HepG2 (cell line): ENCODE data around the gene PSD4. TPM values are rescaled to one million over a fixed set of nuclear protein-coding genes. Genes with fewer than 3 reads are reported as not detected.

Source experiments
- ARNT ChIP-seq: fragments of 450-650 bp; IDR thresholded peaks from 2 replicates; pipeline ENCODE4 v1.6.1; 2017
- ELF4 ChIP-seq: sonication (generic); formaldehyde crosslinking; IDR thresholded peaks from 2 replicates; pipeline ENCODE4 v1.5.0; 2020; ENCODE audit warnings: missing genetic modification reagents, mild to moderate bottlenecking, moderate library complexity, borderline replicate concordance
- ETV6 ChIP-seq: sonication (generic); formaldehyde crosslinking; conservative IDR thresholded peaks from 2 replicates; pipeline ENCODE4 v1.4.0; 2020; ENCODE audit warnings: missing genetic modification reagents
- HMG20A ChIP-seq: IDR thresholded peaks from 2 replicates; pipeline ENCODE4 v1.6.1; 2016; ENCODE audit warnings: borderline replicate concordance
- HMGXB3 ChIP-seq: sonication (generic); formaldehyde crosslinking; IDR thresholded peaks from 2 replicates; pipeline ENCODE4 v1.4.0; 2020; ENCODE audit warnings: missing genetic modification reagents, borderline replicate concordance
- RELA ChIP-seq: sonication (generic); formaldehyde crosslinking; IDR thresholded peaks from 2 replicates; pipeline ENCODE4 v1.4.0; 2020; ENCODE audit warnings: missing genetic modification reagents
- SMAD9 ChIP-seq: sonication (generic); formaldehyde crosslinking; IDR thresholded peaks from 2 replicates; pipeline ENCODE4 v1.5.1; 2020; ENCODE audit warnings: mild to moderate bottlenecking, missing genetic modification reagents
- THAP7 ChIP-seq: sonication (generic); formaldehyde crosslinking; IDR thresholded peaks from 2 replicates; pipeline ENCODE4 v1.8.1; 2023; ENCODE audit warnings: mild to moderate bottlenecking, missing genetic modification reagents
- TOPORS ChIP-seq: sonication (generic); formaldehyde crosslinking; IDR thresholded peaks from 2 replicates; pipeline ENCODE4 v1.8.0; 2023; ENCODE audit warnings: mild to moderate bottlenecking, missing genetic modification reagents
- ZBTB38 ChIP-seq: sonication (generic); formaldehyde crosslinking; IDR thresholded peaks from 2 replicates; pipeline ENCODE4 v1.5.1; 2020; ENCODE audit warnings: mild to moderate bottlenecking, missing genetic modification reagents
- ZFY ChIP-seq: sonication (generic); formaldehyde crosslinking; IDR thresholded peaks from 2 replicates; pipeline ENCODE4 v1.4.0; 2020; ENCODE audit warnings: missing genetic modification reagents
- ZNF138 ChIP-seq: sonication (generic); formaldehyde crosslinking; IDR thresholded peaks from 2 replicates; pipeline ENCODE4 v1.5.0; 2020; ENCODE audit warnings: mild to moderate bottlenecking, low read depth, missing genetic modification reagents
- ZNF160 ChIP-seq: sonication (generic); formaldehyde crosslinking; IDR thresholded peaks from 2 replicates; pipeline ENCODE4 v1.8.0; 2022; ENCODE audit warnings: mild to moderate bottlenecking, inconsistent platforms, missing genetic modification reagents
- ZNF24 ChIP-seq: fragments of 450-650 bp; IDR thresholded peaks from 2 replicates; pipeline ENCODE4 v1.6.1; 2017; ENCODE audit warnings: antibody characterized with exemption, mild to moderate bottlenecking
- ZNF44 ChIP-seq: sonication (generic); formaldehyde crosslinking; IDR thresholded peaks from 2 replicates; pipeline ENCODE4 v1.5.1; 2020; ENCODE audit warnings: mild to moderate bottlenecking, missing genetic modification reagents
- ZNF562 ChIP-seq: sonication (generic); formaldehyde crosslinking; IDR thresholded peaks from 2 replicates; pipeline ENCODE4 v1.8.0; 2022; ENCODE audit warnings: missing genetic modification reagents, borderline replicate concordance
- ZNF768 ChIP-seq: sonication (generic); formaldehyde crosslinking; IDR thresholded peaks from 2 replicates; pipeline ENCODE4 v1.4.0; 2020; ENCODE audit warnings: missing genetic modification reagents
- ZNF83 ChIP-seq: sonication (generic); formaldehyde crosslinking; IDR thresholded peaks from 2 replicates; pipeline ENCODE4 v1.4.0; 2020; ENCODE audit warnings: missing genetic modification reagents, mild to moderate bottlenecking, borderline replicate concordance
- ZNF878 ChIP-seq: sonication (generic); formaldehyde crosslinking; IDR thresholded peaks from 2 replicates; pipeline ENCODE4 v1.8.1; 2023; ENCODE audit warnings: mild to moderate bottlenecking, missing genetic modification reagents, moderate library complexity
- ZSCAN20 ChIP-seq: sonication (generic); formaldehyde crosslinking; IDR thresholded peaks from 2 replicates; pipeline ENCODE4 v1.4.0; 2020; ENCODE audit warnings: missing genetic modification reagents, mild to moderate bottlenecking, borderline replicate concordance
- polyA plus RNA-seq, 8 experiments: library from polyadenylated mRNA; depleted of rRNA in 3 of 8; stranded (reverse) in 7 of 8; unstranded in 1 of 8; fragments of >200 nt; fragmentation: Illumina TruSeq in 4 of 8; extraction: Trizol in 4 of 8; gene quantifications; 2 replicates each; pipeline versions ENCODE4 v1.2.1 to v1.2.3, GENCODE V29; 2011 to 2016; ENCODE audit warnings: low read depth in 4 of 8, missing spikeins in 1 of 8, mixed read lengths in 1 of 8; ENCODE audit not compliant: insufficient read depth in 1 of 8
- total RNA-seq, 5 experiments: library from RNA; depleted of rRNA; stranded (reverse); fragments of >200 nt; fragmentation: Illumina TruSeq; extraction: Trizol; gene quantifications; 2 replicates each; pipeline ENCODE4 v1.2.3, GENCODE V29; 2016; ENCODE audit warnings: low read depth in 1 of 5

The PSD4 gene
- total and polyA plus RNA-seq, 2 of the 13 experiments (the other 11 are each of a cell fraction or from before 2014, with no cell fraction given), result 5.8 to 9.4 TPM

- TF ChIP-seq HMGXB3 (CRISPR knock-in tag) (no peak), ZNF160 (CRISPR knock-in tag) (no peak), ZSCAN20 (CRISPR knock-in tag) (no peak), TOPORS (CRISPR knock-in tag) (no peak), ETV6 (CRISPR knock-in tag) (no peak), ZFY (CRISPR knock-in tag) (no peak), ZNF878 (CRISPR knock-in tag) (no peak), THAP7 (CRISPR knock-in tag) (no peak), ZNF768 (peak; percentile 96), ZBTB38 (CRISPR knock-in tag) (no peak), ZNF138 (CRISPR knock-in tag) (no peak), ZNF24 (0 out of 2 replicates have a peak, but pooled peaks have one; percentile 39), SMAD9 (CRISPR knock-in tag) (no peak), RELA (CRISPR knock-in tag) (no peak), ELF4 (CRISPR knock-in tag) (no peak), HMG20A (CRISPR knock-in tag) (no peak), ZNF562 (CRISPR knock-in tag) (no peak), ZNF83 (CRISPR knock-in tag) (no peak), ARNT (no peak), ZNF44 (CRISPR knock-in tag) (no peak)
- TF ChIP-seq, all 625 proteins: peak for 14
These were observed 28.8 kb downstream of the PSD4 start (continued) for GRCh38 chr2:113202305-113203216.
